ENCODE measurements around the gene POPDC2.

DNA sequence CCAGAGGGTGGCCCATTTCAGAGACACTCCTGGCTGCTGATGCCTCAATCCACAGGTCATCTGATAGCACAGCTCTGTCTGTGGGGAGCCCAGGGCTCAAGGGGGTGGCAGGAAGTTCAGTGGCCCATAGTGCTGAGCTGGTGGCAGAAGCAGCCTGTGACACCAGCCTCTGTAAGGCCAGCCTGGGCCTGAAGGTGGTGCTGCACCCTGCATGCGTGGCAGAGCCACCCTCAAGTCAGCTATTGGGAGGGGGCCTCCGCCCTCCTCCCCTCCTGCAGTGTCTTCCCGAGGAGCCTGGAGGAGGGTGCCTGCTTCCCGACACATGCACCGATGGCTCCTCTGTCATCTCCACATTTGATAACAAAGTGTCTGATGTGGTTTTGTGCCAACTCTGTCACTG is 59.7 kb downstream of the POPDC2 start:
- TF ChIP-seq, protein P1, sequence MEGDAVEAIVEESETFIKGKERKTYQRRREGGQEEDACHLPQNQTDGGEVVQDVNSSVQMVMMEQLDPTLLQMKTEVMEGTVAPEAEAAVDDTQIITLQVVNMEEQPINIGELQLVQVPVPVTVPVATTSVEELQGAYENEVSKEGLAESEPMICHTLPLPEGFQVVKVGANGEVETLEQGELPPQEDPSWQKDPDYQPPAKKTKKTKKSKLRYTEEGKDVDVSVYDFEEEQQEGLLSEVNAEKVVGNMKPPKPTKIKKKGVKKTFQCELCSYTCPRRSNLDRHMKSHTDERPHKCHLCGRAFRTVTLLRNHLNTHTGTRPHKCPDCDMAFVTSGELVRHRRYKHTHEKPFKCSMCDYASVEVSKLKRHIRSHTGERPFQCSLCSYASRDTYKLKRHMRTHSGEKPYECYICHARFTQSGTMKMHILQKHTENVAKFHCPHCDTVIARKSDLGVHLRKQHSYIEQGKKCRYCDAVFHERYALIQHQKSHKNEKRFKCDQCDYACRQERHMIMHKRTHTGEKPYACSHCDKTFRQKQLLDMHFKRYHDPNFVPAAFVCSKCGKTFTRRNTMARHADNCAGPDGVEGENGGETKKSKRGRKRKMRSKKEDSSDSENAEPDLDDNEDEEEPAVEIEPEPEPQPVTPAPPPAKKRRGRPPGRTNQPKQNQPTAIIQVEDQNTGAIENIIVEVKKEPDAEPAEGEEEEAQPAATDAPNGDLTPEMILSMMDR (IDR thresholded peaks at IDR 0.05), result peak in 2 of 3 experiments; percentile 17 to 22
- TF ChIP-seq POLR2A (IDR thresholded peaks at IDR 0.05; ENCODE audit: low read depth) (no peak), POLR2AphosphoS5 (IDR thresholded peaks at IDR 0.05) (no peak)
